HepG2 (cell line): Measurements from ENCODE around the gene CHKA. TPM values are rescaled to one million over a fixed set of nuclear protein-coding genes. Genes with fewer than 3 reads are reported as not detected.

Experiments used
- ADNP ChIP-seq: sonication (generic); formaldehyde crosslinking; IDR thresholded peaks from 2 replicates; pipeline ENCODE4 v1.4.0; 2020; ENCODE audit warnings: missing genetic modification reagents
- CENPX ChIP-seq: sonication (generic); formaldehyde crosslinking; IDR thresholded peaks from 2 replicates; pipeline ENCODE4 v1.9.0; 2021; ENCODE audit warnings: mild to moderate bottlenecking, missing genetic modification reagents, moderate library complexity
- DMAP1 ChIP-seq: IDR thresholded peaks from 2 replicates; pipeline ENCODE4 v1.6.1; 2016
- FOXC1 ChIP-seq: sonication (generic); formaldehyde crosslinking; IDR thresholded peaks from 2 replicates; pipeline ENCODE4 v1.8.0; 2022; ENCODE audit warnings: mild to moderate bottlenecking, missing genetic modification reagents, borderline replicate concordance
- HINFP ChIP-seq: sonication (generic); formaldehyde crosslinking; IDR thresholded peaks from 2 replicates; pipeline ENCODE4 v1.4.0; 2020; ENCODE audit warnings: low read depth, mild to moderate bottlenecking, missing genetic modification reagents
- HNRNPUL1 ChIP-seq: fragments of 200-400 bp; formaldehyde crosslinking; IDR thresholded peaks from 2 replicates; pipeline ENCODE4 v1.6.1; 2017; ENCODE audit warnings: low read depth, mild to moderate bottlenecking, low read length, moderate library complexity
- JUNB ChIP-seq: sonication (generic); formaldehyde crosslinking; IDR thresholded peaks from 2 replicates; pipeline ENCODE4 v1.8.0; 2022; ENCODE audit warnings: missing genetic modification reagents, mild to moderate bottlenecking, borderline replicate concordance
- MAX ChIP-seq: IDR thresholded peaks from 2 replicates; pipeline ENCODE4 v1.6.1; 2012; ENCODE audit warnings: inconsistent platforms
- REPIN1 ChIP-seq: sonication (generic); formaldehyde crosslinking; IDR thresholded peaks from 2 replicates; pipeline ENCODE4 v1.8.0; 2022; ENCODE audit warnings: missing genetic modification reagents, low read depth, mild to moderate bottlenecking, borderline replicate concordance
- TBX3 ChIP-seq: fragments of 450-650 bp; IDR thresholded peaks from 2 replicates; pipeline ENCODE4 v1.6.1; 2017; ENCODE audit warnings: antibody characterized with exemption, mild to moderate bottlenecking, inconsistent platforms, borderline replicate concordance
- TEAD3 ChIP-seq: optimal IDR thresholded peaks from 2 replicates; pipeline ENCODE3; 2016; ENCODE audit warnings: borderline replicate concordance
- THAP11 ChIP-seq: IDR thresholded peaks from 2 replicates; pipeline ENCODE4 v1.6.1; 2016; ENCODE audit warnings: missing biosample characterization, missing genetic modification reagents
- ZFX ChIP-seq: sonication (generic); formaldehyde crosslinking; IDR thresholded peaks from 2 replicates; pipeline ENCODE4 v1.4.0; 2020; ENCODE audit warnings: mild to moderate bottlenecking, low read depth, missing genetic modification reagents, moderate library complexity
- ZFY ChIP-seq: sonication (generic); formaldehyde crosslinking; IDR thresholded peaks from 2 replicates; pipeline ENCODE4 v1.4.0; 2020; ENCODE audit warnings: missing genetic modification reagents
- ZNF12 ChIP-seq: sonication (generic); formaldehyde crosslinking; IDR thresholded peaks from 2 replicates; pipeline ENCODE4 v1.5.0; 2020; ENCODE audit warnings: missing genetic modification reagents
- ZNF142 ChIP-seq: sonication (generic); formaldehyde crosslinking; IDR thresholded peaks from 2 replicates; pipeline ENCODE4 v1.4.0; 2020; ENCODE audit warnings: missing genetic modification reagents
- ZNF317 ChIP-seq: sonication (generic); formaldehyde crosslinking; IDR thresholded peaks from 2 replicates; pipeline ENCODE4 v1.5.0; 2020; ENCODE audit warnings: mild to moderate bottlenecking, missing genetic modification reagents
- polyA plus RNA-seq, 8 experiments: library from polyadenylated mRNA; depleted of rRNA in 3 of 8; stranded (reverse) in 7 of 8; unstranded in 1 of 8; fragments of >200 nt; fragmentation: Illumina TruSeq in 4 of 8; extraction: Trizol in 4 of 8; gene quantifications; 2 replicates each; pipeline versions ENCODE4 v1.2.1 to v1.2.3, GENCODE V29; 2011 to 2016; ENCODE audit warnings: low read depth in 4 of 8, missing spikeins in 1 of 8, mixed read lengths in 1 of 8; ENCODE audit not compliant: insufficient read depth in 1 of 8
- total RNA-seq, 5 experiments: library from RNA; depleted of rRNA; stranded (reverse); fragments of >200 nt; fragmentation: Illumina TruSeq; extraction: Trizol; gene quantifications; 2 replicates each; pipeline ENCODE4 v1.2.3, GENCODE V29; 2016; ENCODE audit warnings: low read depth in 1 of 5
- TF ChIP-seq, protein P1 (sequence below): sonication (generic); formaldehyde crosslinking; IDR thresholded peaks from 2 replicates; pipeline ENCODE4 v1.8.1; 2023; ENCODE audit warnings: missing genetic modification reagents, inconsistent platforms, borderline replicate concordance
- TF ChIP-seq, protein P2 (sequence below): sonication (generic); formaldehyde crosslinking; IDR thresholded peaks from 2 replicates; pipeline ENCODE4 v1.4.0; 2020; ENCODE audit warnings: mild to moderate bottlenecking, missing genetic modification reagents

Gene CHKA
- total and polyA plus RNA-seq, 2 of the 13 experiments (the other 11 are each of a cell fraction or from before 2014, with no cell fraction given) = 71.6 to 92.7 TPM

GRCh38 chr11:68128682-68129327 is 7.6 kb upstream of the CHKA start (continued):
- TF ChIP-seq ZNF12 (0 out of 2 replicates have a peak, but pooled peaks have one; percentile 32), JUNB (no peak), HINFP (CRISPR knock-in tag) (peak; percentile 30; the same call in 1 of the 2 replicates), TBX3 (no peak), ZFX (CRISPR knock-in tag) (peak; percentile 54), FOXC1 (CRISPR knock-in tag) (peak; percentile 47; the same call in 1 of the 2 replicates), HNRNPUL1 (no peak), REPIN1 (CRISPR knock-in tag) (peak; percentile 42; the same call in 1 of the 2 replicates), TEAD3 (peak; percentile 30), ZNF142 (CRISPR knock-in tag) (no peak), CENPX (CRISPR knock-in tag) (no peak), THAP11 (0 out of 2 replicates have a peak, but pooled peaks have one; percentile 4), ADNP (CRISPR knock-in tag) (0 out of 2 replicates have a peak, but pooled peaks have one; percentile 27), ZFY (CRISPR knock-in tag) (peak; percentile 41; the same call in 1 of the 2 replicates), DMAP1 (CRISPR knock-in tag) (peak; percentile 78), ZNF317 (CRISPR knock-in tag) (no peak; the same call in 1 of the 2 replicates), MAX (peak; percentile 87)
- TF ChIP-seq, protein P1, sequence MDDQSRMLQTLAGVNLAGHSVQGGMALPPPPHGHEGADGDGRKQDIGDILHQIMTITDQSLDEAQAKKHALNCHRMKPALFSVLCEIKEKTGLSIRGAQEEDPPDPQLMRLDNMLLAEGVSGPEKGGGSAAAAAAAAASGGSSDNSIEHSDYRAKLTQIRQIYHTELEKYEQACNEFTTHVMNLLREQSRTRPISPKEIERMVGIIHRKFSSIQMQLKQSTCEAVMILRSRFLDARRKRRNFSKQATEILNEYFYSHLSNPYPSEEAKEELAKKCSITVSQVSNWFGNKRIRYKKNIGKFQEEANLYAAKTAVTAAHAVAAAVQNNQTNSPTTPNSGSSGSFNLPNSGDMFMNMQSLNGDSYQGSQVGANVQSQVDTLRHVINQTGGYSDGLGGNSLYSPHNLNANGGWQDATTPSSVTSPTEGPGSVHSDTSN (CRISPR knock-in tag) = no peak
- TF ChIP-seq, protein P2, sequence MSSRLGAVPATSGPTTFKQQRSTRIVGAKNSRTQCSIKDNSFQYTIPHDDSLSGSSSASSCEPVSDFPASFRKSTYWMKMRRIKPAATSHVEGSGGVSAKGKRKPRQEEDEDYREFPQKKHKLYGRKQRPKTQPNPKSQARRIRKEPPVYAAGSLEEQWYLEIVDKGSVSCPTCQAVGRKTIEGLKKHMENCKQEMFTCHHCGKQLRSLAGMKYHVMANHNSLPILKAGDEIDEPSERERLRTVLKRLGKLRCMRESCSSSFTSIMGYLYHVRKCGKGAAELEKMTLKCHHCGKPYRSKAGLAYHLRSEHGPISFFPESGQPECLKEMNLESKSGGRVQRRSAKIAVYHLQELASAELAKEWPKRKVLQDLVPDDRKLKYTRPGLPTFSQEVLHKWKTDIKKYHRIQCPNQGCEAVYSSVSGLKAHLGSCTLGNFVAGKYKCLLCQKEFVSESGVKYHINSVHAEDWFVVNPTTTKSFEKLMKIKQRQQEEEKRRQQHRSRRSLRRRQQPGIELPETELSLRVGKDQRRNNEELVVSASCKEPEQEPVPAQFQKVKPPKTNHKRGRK (CRISPR knock-in tag) = no peak
